HG03378 (cell line): Measurements from ENCODE around the gene SIK2.
"Not testable (repeated sequence)": the region's sequence is repeated elsewhere in the genome, so short reads cannot be mapped to it uniquely, and the experiment has no call there.

Source experiments
- ATAC-seq: cut with Tn5 transposase; IDR thresholded peaks from one replicate; pipeline ENCODE4 v1.9.1; 2021; ENCODE audit warnings: mild to moderate bottlenecking, moderate library complexity; ENCODE audit not compliant: unreplicated experiment

SIK2 gene

GRCh38 chr11:111696556-111696955 lies 94.3 kb downstream of the SIK2 start:
- ATAC-seq, result no peak

DNA sequence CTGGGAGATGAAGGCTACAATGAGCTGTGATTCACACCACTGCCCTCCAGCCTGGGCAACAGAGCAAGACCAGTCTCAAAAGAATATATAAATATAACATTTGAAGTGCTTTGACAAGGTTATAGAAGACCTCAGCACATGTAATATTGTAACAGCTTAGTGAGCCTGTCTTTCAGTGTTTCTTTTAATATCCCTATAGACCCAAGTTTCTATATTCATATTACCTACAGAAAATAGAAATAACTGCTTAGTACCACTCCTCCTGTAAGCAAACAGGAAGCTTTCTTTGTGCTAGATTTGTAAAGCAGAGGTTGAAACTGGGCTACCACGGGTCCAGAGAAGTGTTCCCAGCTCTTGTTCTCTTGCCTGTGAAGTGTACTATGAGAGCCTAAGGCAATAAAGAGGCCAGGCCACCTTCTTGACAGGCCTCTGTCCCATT lies 95.7 kb downstream of the SIK2 start:
- ATAC-seq, result peak; percentile 73

GRCh38 chr11:111698852-111699559 lies 96.8 kb downstream of the SIK2 start:
- ATAC-seq, result no peak

DNA sequence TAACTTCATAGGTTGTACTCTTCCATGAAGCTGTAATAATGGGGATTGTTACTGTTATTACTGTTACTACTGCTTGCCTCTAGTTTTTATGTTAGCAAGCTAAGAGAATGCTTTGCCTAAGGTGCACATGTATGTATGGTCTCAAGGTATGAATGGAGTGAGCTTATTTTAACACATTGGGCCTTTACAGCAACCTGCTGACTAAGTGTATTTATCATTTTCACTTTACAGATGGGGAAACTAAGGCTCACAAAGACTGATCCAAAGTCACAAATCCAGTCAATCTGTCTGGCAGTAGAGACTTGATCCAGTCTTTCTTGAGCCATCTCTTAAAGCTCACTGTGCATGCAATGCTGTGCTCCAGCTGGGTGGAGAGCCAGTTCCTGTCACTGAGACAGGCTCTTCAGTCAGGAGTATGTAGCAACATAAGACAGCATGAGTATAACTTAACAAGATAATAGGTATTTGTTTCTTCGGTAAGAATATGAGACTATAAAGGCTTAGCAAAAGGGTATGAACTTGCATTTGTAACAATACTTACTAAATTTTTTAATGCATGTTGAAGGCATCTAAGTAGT lies 97.4 kb downstream of the SIK2 start:
- ATAC-seq, result no peak

DNA sequence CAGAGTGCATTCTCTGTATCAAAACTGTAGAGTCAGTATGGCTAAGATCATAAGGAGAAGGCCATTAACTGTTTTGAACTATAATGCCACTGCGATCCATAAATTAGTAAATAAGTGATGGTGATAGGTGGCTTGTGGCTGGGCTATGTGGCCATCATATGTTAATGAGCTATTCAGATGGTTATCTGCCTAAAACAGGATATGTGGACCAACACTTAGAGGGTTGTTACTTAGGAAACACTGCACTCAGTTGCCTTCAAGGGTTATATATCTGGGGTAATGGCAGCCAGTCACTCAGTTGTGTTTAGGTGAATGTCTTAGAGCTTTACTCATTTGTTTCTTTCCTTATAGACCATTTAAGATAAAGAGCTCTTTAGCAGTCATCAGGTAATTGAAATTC lies 97.9 kb downstream of the SIK2 start:
- ATAC-seq, result no peak

DNA sequence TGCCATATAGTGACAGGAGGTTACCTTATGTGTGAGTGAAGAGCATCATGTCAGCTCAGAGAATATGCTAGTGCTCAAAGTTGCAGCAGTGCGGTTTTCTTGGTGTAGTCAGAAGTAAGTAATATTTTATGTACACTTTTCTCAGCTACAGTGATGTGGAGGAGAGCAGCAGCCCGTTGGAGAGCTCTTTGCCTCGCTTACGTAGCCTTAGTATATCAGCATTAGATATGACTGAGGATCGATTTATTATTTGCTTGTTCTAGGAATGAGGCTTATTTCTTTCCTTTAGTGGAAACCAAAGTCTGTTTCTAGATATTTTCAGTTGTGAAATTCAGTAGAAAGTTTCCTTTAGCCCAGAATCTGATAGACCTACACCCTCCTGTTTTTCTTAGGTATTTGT lies 100.4 kb downstream of the SIK2 start:
- no peak for ATAC-seq

DNA sequence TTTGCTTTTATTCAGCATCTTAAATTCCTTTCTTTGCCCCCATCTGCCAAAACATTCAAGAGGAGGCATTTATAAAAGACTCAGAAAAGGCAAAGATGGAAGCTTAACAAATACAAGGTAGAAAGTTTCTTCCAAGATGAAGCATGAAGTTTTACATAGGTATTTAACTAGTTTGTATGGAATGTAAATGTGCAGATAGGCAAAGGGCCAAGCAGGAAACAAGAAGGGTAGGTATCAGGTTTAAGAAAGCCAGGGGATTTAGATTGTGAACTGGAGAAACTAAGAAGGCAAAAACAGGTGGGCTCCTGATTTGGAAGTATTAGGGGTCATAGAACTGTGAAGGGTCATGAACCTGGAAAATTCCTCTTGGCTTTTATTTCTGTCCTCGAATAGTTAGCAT lies 101.3 kb downstream of the SIK2 start:
- no peak for ATAC-seq

- no peak for ATAC-seq
Measured at GRCh38 chr11:111707039-111707690, 104.9 kb downstream of the SIK2 start.

DNA sequence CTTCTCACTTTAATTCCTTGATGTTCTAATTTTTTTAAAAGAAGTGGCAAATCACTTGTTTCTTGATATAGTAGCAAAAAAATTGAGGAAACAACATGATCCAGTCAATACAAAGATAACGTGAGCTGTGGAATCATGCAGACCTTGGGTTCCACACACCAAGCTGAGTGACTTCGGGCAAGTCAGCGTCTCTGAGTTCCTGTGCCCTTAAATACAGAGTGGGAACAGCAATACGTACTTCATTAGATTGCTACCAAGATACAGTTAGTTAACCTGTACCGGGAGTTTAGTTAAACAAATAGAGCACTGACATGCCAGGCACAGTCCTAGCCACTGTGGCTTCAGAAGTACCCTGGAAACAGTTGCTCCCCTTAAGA lies 105.4 kb downstream of the SIK2 start:
- no peak for ATAC-seq

GRCh38 chr11:111714522-111714921 lies 112.3 kb downstream of the SIK2 start:
- no peak for ATAC-seq

GRCh38 chr11:111715142-111715816 lies 113.0 kb downstream of the SIK2 start:
- ATAC-seq, result no peak

- not testable (repeated sequence) for ATAC-seq
Measured at GRCh38 chr11:111717660-111718059, 115.4 kb downstream of the SIK2 start.

DNA sequence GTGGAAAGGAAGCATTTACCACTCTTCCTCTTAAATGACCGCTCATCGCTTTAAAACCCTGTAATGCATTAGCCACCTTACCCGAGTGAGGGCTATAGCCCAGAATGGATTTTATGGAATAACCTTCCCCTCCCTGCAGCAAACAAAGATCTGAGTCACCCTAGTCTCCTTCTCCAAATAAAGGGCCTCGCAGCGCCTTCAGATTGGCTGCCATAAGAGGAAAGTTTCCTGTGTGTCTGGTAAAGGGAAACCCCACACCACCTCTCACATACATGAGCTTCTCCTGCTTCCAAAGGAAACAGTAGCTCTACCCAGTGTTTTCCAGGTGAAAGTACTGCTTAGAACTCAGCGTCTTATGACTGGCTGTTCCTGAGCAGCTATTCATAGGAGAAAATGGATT lies 116.2 kb downstream of the SIK2 start:
- ATAC-seq, result no peak

DNA sequence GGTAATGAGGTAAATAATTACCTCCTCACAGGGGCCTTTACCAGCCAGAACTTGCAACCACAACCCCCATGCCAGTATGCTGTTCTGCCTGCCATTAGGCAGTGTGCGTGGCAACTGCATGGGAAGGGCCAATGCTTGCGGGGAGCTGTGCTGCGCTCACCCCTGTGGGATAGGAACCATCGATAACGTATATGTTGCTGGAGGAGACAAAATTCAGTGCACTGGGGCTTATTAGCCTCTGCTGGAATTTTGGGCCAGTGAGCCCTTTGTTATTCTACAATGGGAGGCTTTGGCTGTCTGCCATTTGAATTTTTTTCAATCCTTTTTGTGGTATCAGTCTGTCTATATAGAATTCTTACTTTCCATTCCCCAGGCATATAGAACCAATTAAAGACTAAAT lies 116.6 kb downstream of the SIK2 start:
- ATAC-seq, result no peak

DNA sequence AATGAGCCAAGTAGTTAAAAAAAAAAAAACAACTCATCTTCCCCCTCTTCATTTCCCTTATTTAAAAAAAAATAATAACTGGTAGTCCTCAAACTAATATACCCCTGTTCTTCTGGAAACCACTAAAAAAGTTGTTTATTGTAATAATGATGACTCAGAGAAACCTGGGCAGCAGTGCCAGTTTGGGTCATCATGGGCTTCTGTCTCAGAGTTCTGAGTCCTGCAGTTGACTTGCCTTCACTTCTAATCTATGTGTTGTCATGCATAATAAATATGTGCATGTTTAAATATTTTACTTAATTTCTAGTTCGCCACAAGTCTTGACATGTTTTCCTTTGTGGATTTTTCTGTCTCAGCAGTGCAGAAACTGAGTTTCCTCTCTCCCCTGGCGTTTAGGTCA lies 117.1 kb downstream of the SIK2 start:
- no peak for ATAC-seq

DNA sequence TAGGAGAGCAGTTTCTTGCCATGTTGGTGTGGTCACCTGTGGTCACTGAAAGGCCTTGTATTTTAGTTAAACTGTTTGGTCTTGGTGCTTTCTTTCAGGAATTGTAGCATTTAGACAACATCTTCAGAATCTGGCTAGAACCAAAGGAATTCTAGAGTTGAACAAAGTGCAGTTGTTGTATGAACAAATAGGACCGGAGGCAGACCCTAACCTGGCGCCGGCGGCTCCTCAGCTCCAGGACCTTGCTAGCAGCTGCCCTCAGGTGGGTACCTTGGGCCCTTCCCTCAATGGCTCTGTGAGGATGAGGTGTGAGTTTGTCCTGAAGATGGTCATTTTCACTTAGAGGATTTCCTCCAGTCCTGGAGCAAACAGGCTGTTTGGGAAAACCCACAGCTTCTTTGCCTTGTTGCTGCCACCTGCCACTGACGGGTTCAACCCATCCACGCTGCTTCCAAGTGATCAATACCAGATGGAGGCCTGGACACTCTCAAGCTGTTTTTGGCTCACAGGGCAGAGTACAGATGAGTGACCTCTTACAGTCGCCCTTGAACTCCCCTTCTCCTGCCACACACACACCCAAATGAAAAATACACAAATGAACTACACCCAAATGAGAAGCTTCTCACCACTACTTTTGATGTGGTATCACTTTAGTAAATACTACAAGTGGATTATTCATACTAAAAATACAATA lies 118.7 kb downstream of the SIK2 start:
- no peak for ATAC-seq

GRCh38 chr11:111722501-111722900 lies 120.3 kb downstream of the SIK2 start:
- ATAC-seq, result no peak

GRCh38 chr11:111723595-111723994 lies 121.3 kb downstream of the SIK2 start:
- ATAC-seq, result no peak

GRCh38 chr11:111724615-111725129 lies 122.4 kb downstream of the SIK2 start:
- no peak for ATAC-seq

DNA sequence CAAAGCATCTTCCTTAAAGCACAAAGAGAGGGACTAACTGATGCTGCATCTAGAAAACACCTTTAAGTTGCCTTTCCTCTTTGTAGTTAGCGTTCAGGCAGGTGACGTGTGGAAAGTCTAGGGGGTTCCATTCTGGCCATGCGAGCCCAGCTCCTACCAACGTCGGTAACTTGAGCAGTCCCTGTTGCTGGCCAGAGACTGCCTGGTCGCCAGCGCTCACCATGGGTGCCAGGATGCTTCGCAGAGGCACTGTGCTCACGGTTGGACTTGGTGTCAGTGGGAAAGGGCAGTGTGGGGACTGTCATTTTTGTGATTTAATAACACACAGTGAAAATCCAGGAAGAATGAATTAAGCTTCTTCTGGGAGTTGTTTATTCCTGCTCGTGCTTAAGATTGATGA lies 123.4 kb downstream of the SIK2 start:
- no peak for ATAC-seq

DNA sequence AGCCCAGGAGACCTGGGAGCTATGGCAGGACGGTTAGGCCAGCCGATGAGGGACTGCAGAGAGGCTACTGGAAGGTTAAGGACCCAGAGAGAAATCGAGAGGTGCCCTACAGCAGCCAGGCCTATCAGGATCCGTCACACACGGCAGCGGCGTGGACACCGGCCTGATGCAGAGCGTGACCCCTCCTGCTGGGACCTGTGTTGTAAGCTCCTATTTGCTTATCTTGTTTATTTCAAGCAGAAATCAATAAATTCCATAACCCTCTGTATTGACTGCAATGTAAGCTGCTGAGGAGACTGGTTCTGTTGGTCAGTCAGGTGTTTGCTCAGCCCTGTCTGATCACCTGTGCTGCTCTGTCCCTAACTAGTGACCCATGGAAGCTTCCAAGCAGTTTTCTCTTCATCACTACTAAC lies 124.1 kb downstream of the SIK2 start:
- no peak for ATAC-seq
